ENCODE measurements around the gene IL1RAPL1.

- TF ChIP-seq CTCF (IDR thresholded peaks at IDR 0.05 in 4 of 5, conservative IDR thresholded peaks at IDR 0.05 in 1 of 5) (no peak), POLR2A (IDR thresholded peaks at IDR 0.05) (no peak)
Measured at GRCh38 chrX:29662101-29662500, 1074.9 kb downstream of the IL1RAPL1 start.

Data from gastrocnemius medialis (tissue), 4 donors.